LoVo (cell line): ENCODE data around the gene L1CAM.
A peak's percentile ranks its signal among the peaks of the same experiment; 100 is the strongest.

Source experiments
- DNase-seq: peaks from one replicate; pipeline ENCODE4 v3.0.0-alpha.2; 2016; ENCODE audit warnings: low spot score

The L1CAM gene, protein sequence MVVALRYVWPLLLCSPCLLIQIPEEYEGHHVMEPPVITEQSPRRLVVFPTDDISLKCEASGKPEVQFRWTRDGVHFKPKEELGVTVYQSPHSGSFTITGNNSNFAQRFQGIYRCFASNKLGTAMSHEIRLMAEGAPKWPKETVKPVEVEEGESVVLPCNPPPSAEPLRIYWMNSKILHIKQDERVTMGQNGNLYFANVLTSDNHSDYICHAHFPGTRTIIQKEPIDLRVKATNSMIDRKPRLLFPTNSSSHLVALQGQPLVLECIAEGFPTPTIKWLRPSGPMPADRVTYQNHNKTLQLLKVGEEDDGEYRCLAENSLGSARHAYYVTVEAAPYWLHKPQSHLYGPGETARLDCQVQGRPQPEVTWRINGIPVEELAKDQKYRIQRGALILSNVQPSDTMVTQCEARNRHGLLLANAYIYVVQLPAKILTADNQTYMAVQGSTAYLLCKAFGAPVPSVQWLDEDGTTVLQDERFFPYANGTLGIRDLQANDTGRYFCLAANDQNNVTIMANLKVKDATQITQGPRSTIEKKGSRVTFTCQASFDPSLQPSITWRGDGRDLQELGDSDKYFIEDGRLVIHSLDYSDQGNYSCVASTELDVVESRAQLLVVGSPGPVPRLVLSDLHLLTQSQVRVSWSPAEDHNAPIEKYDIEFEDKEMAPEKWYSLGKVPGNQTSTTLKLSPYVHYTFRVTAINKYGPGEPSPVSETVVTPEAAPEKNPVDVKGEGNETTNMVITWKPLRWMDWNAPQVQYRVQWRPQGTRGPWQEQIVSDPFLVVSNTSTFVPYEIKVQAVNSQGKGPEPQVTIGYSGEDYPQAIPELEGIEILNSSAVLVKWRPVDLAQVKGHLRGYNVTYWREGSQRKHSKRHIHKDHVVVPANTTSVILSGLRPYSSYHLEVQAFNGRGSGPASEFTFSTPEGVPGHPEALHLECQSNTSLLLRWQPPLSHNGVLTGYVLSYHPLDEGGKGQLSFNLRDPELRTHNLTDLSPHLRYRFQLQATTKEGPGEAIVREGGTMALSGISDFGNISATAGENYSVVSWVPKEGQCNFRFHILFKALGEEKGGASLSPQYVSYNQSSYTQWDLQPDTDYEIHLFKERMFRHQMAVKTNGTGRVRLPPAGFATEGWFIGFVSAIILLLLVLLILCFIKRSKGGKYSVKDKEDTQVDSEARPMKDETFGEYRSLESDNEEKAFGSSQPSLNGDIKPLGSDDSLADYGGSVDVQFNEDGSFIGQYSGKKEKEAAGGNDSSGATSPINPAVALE

DNA sequence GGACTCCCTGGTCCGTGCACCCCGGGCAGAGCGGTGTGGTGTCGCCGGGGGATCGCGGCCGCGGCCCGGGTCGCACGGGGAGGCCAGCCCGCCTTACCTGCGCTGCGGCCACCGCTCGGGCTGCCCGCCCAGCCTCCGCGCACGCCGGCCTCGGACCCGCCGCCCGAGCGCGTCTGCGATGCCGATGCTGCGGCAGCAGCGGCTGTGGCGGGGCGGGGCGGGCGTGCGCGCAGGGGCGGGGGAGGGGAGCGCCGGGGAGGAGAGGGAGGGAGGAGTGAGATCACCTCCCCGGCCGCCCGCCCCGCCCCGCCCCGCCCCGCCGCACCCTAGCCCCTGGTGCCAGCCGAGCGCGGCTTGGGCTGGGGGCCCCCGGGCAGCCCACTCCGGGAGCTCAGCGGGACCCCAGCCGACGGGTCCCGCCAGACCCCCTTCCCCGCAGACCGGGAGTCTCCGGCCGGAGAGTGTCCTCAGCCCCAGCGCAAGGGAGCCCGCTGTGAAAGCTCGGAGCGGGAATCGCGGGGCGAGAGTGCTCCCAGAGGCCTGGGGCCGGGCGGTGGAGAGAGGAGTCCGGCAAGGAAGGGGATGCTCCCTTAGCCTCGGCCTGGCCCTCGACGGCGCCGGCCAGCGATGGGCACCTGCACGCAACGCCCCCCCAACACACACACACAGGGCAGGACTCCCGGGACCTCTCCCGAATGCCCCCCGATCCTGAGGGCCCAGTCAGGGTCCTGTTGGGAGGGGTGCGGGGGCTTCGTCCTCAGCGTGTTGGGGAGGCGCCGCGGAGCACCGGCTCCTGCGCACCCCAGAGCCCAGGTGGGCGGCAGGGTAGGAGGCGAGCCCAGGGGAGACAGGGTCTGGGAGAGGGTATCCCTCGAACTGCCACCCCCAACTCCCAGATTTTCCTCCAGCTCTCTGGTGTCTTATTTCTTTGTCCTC is at the start of gene L1CAM:
Gene L1CAM (minus strand): TSS at position 206 of the 936 bp plus-strand sequence. CDS start 10,337 bp downstream, outside the sequence.
- DNase-seq: no peak

DNA sequence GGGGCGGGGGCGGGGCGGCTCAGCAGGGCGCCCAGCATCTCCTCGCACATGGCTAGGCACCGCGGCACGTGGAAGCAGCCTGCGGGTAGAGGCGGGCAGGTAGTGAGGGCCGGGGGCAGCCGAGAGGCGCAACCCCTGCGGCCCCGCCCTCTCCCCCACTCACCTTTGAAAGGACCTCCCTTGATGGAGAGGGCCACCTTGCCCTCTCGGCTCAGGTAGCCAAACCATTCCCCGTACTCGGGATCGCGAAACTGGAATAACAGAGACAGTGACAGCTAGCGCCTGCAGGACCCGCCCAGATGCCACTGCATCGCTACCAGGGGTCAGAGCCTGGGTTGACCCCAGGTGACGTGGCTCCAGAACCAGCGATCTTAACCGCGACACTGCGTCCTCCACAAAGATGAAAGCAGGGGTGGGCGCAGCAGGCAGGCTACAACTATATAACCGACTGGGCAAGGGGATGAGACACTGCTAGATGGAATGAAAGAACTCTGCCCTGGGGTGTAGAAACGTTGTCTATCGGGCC is 49.4 kb upstream of the L1CAM start:
- DNase-seq: no peak

GRCh38 chrX:153934762-153935325 is 48.9 kb upstream of the L1CAM start, which contains the start of gene NAA10:
Gene NAA10, minus strand, starts transcription at chrX:153935037. Its CDS starts 133 bp downstream, at chrX:153934904.
- peak; percentile 74 for DNase-seq

DNA sequence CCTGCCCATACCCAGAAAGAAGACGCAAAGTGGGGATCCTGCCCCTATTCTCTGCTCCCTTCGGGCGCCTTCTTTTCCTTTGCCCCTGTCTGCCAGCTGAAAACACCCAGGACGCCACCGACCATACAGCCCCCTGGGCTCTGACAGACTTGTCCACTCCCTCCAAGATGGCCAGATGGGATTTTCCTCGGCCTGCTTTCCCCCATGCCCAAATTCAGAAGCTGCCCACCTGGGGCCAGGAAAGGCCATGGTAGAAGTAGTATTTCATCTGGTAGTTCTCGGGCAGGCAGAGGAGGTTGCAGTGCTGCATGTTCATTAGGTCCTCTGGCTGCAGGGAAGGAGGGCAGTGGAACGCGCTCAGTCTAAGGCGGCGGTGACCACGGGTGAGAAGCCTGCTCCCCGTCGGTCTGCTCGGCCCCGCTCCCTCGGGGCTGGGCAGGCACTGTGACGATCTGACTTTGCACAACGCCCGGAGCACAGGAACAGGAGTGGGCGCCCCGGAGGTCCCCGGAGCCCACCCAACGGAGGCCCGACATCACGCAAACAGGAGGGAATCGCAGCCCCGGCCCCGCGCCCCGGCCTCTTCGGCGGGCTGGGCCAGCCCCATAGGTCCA is 48.3 kb upstream of the L1CAM start:
- DNase-seq: no peak

GRCh38 chrX:153933748-153934147 is 47.8 kb upstream of the L1CAM start:
- DNase-seq: no peak

DNA sequence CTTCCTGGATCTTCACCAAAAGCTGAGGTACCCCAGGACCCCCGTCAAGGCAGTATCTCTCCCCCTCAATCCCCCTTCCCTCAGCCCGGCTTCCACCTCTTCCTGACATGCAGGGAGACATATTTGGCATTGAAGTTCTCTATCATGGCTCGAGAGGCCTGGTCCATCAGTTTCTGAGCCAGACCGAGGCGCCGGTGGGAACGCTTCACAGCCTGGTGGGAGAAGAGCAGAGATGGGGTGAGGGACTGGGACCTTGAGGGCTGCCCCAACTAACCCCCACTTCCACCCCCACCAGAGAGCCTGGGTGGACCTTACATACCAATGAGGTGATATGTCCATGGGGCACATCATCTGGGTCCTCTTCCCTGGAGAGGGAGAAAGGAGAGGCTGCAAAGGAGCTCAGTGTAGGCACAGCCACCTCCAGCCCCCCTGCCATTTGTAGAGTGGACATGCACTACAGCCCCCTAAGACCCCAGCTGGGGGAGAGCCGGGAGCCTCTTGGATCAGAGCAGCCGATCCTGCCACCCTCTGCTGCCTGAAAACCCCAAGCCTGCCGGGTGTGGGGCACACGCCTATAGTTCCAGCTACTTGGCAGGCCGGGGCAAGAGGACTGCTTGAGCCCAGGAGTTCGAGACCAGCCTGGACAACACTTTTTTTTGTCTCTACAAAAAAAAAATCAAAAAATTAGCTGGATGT is 46.4 kb upstream of the L1CAM start:
- DNase-seq: no peak

DNA sequence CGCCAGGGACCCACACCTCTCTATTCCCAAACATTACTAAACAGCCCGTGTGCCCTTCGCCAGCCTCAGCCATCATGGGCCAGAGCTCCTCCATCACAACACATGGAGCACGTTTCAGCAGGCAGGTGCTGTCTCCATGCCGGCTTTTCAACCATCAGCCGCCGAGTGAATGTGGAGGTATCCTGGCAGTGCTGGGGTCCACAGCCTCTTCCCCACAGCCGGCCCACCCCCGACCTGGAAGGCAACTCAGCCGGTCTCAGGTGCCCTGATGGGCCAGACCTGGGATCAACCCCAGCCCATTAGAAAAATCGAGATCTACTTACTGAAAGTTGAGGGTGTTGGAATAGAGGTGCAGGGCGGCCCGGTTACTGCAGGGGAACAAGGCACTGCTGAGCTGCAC is 45.8 kb upstream of the L1CAM start:
- no peak for DNase-seq

DNA sequence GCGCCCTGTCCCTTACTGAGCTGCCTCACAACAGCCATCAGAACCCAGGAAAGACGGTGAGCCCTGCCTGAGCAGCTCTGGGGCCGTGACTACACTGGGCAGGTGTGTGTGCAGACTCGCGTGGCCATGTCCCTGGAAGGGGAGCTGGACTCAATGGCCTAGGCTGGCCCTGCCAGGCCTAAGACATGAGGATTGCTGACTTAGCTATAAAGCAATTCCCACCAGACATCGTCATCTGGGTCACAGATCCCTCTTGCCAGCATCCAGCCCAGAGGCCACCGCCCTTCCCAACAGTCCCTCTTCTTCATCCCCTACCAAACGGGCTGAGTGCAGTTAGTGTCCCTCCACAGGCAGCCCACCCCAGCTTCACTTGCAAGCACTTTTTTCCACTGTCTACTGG is 45.2 kb upstream of the L1CAM start:
- no peak for DNase-seq

DNA sequence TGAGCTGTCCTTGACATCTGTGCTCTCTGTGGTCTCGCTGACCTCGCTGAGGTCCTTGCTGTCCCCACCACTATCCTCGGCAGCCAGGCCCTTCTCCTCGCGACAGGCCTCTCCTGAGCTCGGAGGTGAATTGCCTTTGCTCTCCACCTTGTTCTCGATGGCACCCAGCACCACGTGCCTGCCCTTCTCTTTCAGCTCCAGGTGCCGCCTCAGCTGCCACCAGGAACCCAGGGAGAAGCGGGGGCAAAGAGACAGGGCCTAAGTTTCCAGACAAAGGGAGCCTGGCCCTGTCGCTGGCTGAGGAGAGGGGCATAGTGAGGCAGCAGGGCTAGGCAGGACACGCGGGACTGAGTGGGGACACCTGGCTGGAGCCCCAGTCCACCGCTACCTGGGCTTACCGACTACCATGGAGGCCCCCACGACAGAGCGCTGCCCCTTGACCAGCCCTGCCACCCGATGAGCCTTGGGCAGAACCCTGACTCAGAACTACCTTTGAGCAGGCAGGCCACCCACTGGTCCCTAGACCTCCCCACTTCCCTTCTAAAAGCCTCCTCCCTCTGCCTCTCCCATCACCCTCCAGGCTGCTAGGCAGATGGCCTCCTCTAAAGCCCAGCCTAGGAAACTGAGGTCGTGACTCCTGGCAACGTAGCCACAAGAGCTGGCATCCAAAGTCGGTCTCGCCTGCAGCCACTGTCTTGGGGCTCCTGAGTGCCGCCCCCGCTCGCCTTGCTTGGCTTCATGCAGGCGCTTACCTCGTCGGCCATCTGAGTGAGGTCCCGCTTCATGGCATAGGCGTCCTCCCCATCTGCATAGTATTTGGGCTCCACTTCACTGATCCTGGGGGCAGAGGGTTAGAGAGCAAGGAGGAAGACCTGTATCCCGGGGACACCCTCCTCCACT is 44.3 kb upstream of the L1CAM start:
- DNase-seq: no peak

GRCh38 chrX:153929576-153929975 is 43.6 kb upstream of the L1CAM start:
- no peak for DNase-seq

DNA sequence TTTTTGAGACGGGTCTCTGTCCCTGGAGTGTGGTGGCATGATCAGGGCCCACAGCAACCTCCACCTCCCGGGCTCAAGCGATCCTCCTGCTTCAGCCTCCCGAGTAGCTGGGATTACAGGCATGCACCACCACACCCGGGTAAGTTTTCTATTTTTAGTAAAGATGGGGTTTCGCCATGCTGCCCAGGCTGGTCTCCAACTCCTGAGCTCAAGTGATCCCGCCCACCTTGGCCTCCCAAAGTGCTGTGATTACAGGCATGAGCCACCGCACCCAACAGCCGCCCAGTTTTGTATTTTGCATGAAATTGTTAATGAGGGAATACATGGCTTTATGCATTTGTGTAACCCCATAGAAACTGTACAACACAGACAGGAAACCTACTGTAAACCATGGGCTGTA is 42.9 kb upstream of the L1CAM start:
- no peak for DNase-seq

DNA sequence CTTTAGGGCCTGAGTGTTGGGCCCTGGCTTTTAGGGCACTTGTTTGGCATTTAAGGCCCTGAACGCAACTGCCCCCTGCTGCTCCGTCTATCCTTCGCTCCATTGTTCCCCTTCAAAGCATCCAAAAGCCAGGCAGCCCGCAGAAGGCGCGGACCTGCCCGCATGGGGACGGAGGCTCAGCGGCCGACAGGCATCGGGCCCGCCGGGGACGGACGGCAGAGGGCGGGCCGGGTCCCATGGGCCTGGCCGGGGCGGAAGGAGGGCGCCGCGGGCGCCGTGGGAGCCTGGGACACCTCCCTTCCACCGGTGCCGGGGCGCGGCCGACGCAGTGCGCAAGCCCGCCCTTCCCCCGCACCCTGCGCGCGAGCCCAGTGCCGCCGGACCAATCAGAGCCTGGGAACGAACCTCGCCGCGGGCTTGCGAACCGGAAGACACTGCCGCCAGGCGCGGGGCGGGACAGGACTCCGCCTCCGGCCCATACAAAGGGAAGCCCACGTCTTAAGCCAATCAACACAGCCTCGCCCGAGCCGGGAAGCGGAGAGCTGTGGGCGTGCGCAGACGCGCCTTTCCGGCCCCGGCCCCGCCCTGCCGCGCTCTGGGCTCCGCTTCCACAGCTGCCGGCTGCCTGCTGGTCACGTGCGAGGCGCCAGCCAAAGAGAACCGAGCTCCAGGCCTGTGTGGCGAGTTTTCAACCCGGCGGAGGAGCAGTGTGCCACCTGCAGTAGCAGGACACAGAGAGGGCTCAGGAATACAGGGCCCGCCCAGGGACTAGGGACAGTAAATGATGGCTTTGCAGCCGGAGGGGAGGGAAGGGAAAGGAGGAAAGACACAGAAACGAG is 42.2 kb upstream of the L1CAM start:
- DNase-seq: peak; percentile 92

- DNase-seq: no peak
Observed at GRCh38 chrX:153927672-153927921, 41.6 kb upstream of the L1CAM start.

DNA sequence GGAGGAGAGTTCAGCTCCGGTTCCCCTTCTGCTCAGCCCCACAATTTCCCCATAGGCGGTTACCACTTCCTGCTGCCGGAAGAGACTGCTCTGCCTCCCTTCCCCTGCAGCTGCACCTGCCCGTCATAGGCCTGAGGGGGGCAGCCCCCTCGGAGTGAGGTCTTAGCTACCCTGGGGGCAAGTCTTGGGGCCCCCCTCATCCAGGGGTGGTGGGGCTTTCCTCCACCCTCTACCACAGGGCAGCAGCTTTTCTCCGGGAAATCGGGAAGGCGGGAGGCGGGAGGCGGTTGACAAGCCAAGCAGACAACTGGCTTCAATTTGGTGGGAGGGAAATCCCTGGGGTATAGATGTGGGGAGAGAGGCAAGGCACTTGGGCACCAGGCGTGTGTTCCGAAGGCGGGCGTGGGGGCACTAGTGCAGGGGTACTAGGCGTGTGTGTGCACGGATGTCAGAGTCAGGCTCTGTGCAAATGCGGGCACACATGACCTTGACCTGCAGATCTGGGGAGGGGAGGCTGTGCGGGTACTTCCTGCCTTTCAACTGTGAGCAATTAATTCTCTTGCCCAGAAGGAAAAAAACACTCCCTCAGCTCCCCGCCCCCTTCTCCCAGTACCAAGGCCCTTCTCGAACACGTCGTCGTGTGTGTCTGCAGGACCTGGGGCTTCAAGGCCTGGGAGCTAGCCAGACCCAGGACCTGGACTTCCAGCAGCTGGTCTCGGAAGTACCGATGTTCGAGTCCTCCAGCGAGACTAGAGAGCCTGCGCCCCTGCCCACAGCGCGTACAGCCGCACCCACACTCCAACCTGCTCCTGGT is 41.1 kb upstream of the L1CAM start:
- DNase-seq: no peak

DNA sequence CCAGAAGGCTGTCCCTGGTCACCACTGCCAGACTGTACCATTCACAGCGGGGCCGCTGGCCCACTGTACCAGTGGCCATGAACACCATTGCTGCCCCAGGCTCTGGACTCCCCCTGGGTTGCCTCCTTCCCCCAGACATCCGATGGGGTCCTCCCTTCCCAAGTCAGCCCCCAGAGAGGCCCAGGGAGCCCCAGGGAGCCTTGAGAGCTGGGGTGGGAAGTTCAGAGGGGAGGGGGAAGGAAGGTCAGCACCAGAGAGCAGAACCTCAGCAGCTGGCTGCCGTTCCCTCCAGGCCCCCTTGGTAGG is 40.5 kb upstream of the L1CAM start:
- no peak for DNase-seq

GRCh38 chrX:153925739-153926551 is 40.0 kb upstream of the L1CAM start, which contains the start of gene ARHGAP4:
Gene ARHGAP4, minus strand, starts transcription at chrX:153926264. Its CDS starts 62 bp downstream, at chrX:153926202.
- no peak for DNase-seq
